Activated CD4-positive, CD25-positive, alpha-beta regulatory T cell (primary cell): ENCODE results near the gene TMEM108.

ENCODE experiments used
- DNase-seq, 4 experiments: peaks; one replicate each; lab custom pipeline; 2025; lab: John Stamatoyannopoulos, UW

The TMEM108 gene

GRCh38 chr3:133054586-133054985 lies 16.4 kb downstream of the TMEM108 start:
- DNase-seq, result no peak

DNA sequence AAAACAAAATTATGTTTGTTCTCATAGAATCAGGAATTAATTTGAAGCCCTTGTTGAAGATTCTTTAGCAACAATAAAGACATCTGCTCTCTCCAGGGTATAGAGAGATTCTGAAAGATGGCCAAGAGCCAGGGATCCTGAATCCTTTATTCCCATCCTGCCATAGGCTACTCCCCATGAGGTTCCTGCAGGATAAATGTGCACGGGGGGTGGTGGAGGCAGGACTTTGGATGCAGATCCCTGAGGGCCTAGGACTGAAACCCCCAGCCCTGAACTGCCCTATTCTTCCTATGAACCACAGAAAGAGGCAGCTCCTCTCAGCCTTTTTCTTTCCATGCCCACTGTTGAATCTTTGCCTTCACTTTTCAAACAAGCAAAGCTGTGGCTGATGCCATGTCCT lies 17.1 kb downstream of the TMEM108 start:
- no peak for DNase-seq

DNA sequence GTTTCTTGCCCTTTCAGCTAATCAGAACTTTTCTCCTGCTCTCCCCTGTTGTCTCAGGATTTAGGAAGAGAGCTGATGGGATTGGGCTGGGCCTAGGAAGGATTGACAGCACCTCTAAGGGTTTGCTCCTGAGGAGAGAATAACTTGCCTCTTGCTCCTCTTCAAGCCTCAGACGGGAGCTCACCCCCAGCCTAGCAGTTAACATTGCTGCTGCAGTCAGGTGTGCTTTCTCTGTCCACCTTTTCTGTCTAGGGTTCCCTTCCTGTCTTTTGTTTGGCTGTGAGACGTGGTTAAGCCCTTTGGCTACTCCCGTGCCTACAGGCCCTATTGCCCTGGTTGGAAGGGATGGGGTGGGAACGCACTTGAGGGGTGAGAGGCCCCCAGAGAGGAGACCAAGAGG lies 20.1 kb downstream of the TMEM108 start:
- DNase-seq, result no peak

DNA sequence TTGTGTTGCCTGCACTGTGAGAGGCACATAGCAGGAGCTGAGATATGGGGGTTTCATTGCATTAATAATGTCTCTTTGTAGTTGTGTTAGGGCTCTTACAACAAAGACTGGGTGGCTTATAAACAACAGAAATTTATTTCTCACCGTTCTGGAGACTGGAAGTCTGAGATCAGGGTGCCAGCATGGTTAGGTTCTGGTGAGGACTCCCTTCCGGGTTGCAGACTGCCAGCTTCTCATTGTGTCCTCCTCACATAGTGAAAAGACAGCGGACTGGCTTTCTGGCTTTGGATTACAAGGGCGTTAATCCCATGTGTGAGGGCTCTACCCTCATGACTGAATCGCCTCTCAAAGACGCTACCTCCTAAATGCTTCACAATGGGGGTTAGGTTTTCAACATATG lies 20.6 kb downstream of the TMEM108 start:
- no peak for DNase-seq

DNA sequence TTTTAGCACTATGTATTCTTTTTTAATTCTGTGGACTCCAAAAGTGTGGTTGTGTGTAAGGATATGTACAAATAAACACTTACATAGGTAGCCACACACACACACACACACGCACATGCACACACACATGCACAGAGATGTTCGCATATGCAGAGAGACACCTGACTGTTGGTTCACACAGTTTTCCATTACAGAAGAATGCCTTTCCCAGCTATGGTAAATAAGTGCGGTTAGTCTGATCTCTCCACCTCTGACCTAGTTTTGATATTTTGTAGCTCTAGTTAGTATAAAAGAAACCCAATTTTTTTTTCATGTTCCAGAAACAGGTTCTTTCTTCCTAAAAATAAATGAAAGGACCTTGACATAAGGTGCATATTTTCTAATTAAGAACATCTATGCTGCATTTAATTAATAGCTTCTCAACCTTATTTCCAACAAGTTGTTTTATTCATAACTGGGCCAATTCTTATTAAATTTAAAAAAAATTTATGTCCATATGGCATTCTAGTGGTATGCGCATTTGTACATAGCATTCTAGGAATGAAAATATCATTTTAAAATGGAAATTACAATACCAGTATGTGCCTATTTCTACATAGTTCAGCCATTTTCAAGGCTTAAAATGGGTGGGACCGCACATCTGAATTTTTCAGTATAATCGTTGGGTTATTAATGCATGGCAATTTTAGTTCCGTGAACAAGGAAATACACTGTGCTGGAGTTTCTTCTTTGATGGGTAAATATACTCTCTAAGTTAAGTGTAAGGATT lies 27.2 kb downstream of the TMEM108 start:
- no peak for DNase-seq

DNA sequence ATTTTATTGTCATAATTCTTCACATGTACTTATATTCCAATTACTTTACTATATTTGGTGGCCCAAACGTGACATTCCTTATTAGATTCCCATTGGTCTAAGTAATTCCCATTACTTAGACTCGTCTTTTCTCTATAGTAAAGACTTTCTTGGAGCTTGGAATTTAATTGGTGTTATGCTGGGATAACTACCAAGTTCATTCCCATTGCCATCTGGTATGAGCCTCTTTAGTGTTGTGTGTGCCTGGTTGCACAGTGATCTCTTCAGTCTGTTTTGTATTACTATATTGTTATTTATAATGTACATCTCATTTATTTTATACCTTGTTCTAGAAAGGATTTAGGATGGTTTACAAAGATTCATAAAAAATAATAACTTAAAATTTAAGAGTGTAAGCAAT lies 27.8 kb downstream of the TMEM108 start:
- DNase-seq, result no peak

- no peak for DNase-seq
These were observed 31.5 kb downstream of the TMEM108 start for GRCh38 chr3:133069556-133070286.

DNA sequence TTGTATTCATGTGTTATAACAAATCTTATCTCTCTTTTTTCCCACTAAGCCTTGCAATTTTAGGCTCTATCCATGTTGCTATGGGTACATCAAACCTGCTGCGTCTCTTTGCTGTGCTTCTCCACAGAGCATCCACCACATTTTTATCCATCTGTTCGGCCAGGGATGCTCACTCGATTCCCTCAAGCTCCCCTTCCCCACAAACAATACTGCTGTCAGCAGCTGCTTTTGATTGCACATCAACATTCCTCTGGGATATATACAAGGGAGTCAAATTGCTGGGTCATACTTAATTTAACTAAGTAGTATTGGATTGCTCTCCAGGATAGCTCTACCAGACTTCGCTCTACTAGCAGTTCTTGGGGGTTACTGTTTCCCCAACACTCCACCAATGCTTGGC lies 36.8 kb downstream of the TMEM108 start:
- DNase-seq, result no peak

GRCh38 chr3:133077688-133078087 lies 39.5 kb downstream of the TMEM108 start:
- DNase-seq, result no peak

- DNase-seq, result no peak
These were observed 41.4 kb downstream of the TMEM108 start for GRCh38 chr3:133079621-133080020.

- no peak for DNase-seq
These were observed 42.8 kb downstream of the TMEM108 start for GRCh38 chr3:133081016-133081415.

- DNase-seq, result no peak
These were observed 45.2 kb downstream of the TMEM108 start for GRCh38 chr3:133083395-133083794.

DNA sequence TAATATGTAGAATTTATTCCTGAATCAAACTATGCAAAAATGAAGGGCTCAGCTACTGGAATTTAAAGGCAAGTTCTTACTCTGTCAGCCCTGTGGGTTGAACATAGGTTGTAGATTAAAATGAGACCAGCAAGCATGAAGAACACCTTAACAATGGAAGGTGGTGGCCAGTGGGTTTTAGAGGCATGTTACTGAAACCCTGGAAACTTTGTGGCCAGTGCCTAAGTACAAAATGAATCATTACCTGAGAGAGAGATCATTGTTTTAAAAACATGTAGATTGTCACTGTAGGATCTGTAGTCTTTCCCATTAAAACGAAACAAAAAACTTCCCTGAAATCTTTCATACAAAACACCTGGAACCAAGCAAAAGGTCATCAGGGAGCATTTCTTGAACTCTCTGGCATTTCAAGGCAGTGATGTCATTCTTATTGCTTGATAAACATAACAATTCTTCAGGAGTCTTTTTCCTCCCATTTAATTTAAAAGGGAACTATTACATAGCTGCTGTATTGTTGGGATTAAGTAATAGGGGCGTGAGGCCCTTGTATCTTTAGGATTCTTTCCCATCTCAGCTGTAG lies 51.8 kb downstream of the TMEM108 start:
- no peak for DNase-seq

- DNase-seq, result no peak
These were observed 54.5 kb downstream of the TMEM108 start for GRCh38 chr3:133092681-133093080.

GRCh38 chr3:133093366-133093765 lies 55.2 kb downstream of the TMEM108 start:
- DNase-seq, result no peak

DNA sequence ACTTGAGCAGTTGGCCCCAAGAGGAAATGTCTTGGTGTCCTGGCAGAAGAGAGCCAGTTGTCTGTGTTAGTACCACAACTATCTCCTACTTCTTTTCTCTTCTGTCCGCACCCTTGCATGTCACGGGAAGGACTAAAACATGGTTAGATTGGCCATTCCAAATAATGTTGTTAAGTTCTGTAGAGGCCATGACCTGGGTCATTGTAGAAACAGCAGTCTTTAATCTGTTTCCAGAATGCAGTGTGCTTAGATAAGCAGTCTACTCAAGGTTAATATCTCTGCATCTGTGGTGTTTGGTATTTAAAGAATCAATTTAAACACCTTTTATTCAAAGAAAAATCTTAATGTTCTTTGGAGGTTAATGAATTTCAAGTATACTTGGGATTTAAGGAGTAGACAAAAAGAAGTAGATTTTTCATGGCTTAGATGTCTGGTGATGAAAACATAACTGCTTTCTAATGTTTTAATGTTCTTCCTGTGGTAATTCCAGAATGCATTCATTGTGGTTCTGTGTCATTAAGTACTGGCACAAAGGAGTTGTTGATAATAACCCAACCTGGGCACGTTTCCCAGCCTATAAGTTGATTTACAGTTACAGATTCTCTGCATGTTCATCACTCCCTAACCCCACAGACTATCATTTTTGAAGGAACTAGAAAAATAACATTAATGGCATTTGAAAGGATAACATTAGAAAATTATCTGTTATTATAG lies 58.9 kb downstream of the TMEM108 start:
- DNase-seq, result no peak

DNA sequence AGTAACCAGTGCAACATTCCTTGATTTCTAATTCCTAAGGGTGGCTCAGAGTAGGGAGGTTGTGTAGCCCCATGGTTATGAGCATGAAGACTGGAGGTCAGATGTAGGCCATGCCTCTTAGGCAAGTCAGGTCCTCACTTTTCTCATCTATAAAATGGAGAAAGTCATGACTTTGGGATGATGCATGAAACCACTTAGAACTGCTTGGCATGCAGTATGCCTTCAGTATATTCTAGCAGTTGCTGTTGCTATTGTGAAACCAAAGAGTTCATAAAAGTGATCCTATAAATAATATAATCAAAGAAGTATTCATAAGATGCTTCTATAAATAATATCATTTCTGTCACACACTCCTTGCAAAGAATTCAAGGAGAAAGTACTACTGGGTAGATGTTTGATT lies 65.5 kb downstream of the TMEM108 start:
- DNase-seq, result no peak

- DNase-seq, result no peak
These were observed 68.0 kb downstream of the TMEM108 start for GRCh38 chr3:133106169-133106568.

GRCh38 chr3:133112666-133113065 lies 74.5 kb downstream of the TMEM108 start:
- no peak for DNase-seq

DNA sequence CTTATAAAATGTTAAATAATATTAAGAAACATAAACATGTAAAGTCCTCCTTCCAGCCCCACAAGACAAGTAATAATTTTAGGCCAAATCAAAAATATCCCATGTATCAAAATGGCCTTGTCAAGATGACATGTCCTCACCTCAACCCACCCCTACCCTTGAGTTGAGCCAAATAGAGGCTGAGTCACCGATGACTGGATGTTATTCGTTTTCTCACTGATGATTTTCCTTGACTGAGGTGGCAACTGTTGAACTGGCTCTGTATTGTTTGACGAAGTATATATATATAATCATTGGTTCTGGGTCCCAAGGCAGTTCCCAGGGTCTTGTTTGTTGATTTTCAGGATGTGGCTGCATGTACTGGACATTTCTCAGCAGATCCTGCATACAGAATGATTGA lies 75.3 kb downstream of the TMEM108 start:
- DNase-seq, result no peak

GRCh38 chr3:133113927-133114597 lies 75.9 kb downstream of the TMEM108 start:
- no peak for DNase-seq

- no peak for DNase-seq
These were observed 77.0 kb downstream of the TMEM108 start for GRCh38 chr3:133115176-133115575.
